Loucy (cell line): Measurements from ENCODE around the gene SEPSECS.

ENCODE experiments used
- H2AFZ ChIP-seq: fragments of 200-600 bp; sonication (generic); 2 replicates; pipeline ENCODE4 v1.6.0; 2016; ENCODE audit warnings: antibody characterized with exemption, mild to moderate bottlenecking, low read length, moderate library complexity
- H3F3A ChIP-seq: fragments of 200-600 bp; 2 replicates; pipeline ENCODE4 v1.6.0; 2016; ENCODE audit warnings: antibody characterized with exemption, low read depth, mild to moderate bottlenecking
- H3K27me3 ChIP-seq: fragments of 200-600 bp; sonication (generic); 2 replicates; pipeline ENCODE4 v1.6.1; 2014; ENCODE audit warnings: low read length, mild to moderate bottlenecking; ENCODE audit not compliant: insufficient read depth, poor library complexity, severe bottlenecking
- H3K36me3 ChIP-seq: fragments of 200-600 bp; sonication (generic); 2 replicates; pipeline ENCODE4 v1.6.1; 2016; ENCODE audit warnings: low read length; ENCODE audit not compliant: insufficient read depth
- H3K4me1 ChIP-seq: fragments of 200-600 bp; sonication (generic); 2 replicates; pipeline ENCODE4 v1.5.1; 2014; ENCODE audit warnings: low read length, mild to moderate bottlenecking; ENCODE audit not compliant: insufficient read depth, poor library complexity, severe bottlenecking
- H3K4me2 ChIP-seq: fragments of 200-600 bp; sonication (generic); 2 replicates; pipeline ENCODE4 v1.6.0; 2014; ENCODE audit warnings: antibody characterized with exemption, low read length, low read depth, mild to moderate bottlenecking; ENCODE audit not compliant: poor library complexity, severe bottlenecking
- H3K4me3 ChIP-seq: fragments of 200-600 bp; sonication (generic); 2 replicates; pipeline ENCODE4 v1.5.1; 2014; ENCODE audit warnings: low read length, mild to moderate bottlenecking, mixed read lengths; ENCODE audit not compliant: poor library complexity, severe bottlenecking
- H3K79me2 ChIP-seq: fragments of 200-600 bp; sonication (generic); 2 replicates; pipeline ENCODE4 v1.6.1; 2014; ENCODE audit warnings: low read length; ENCODE audit not compliant: insufficient read depth
- H3K9ac ChIP-seq: fragments of 200-600 bp; sonication (generic); 2 replicates; pipeline ENCODE4 v1.6.0; 2014; ENCODE audit warnings: mild to moderate bottlenecking, low read depth, low read length, moderate library complexity; ENCODE audit not compliant: poor library complexity, severe bottlenecking
- H3K9me2 ChIP-seq: fragments of 200-600 bp; sonication (generic); replicated peaks from 2 replicates; pipeline ENCODE4 v1.6.1; 2016; ENCODE audit warnings: low read depth, low read length, mixed read lengths
- H3K9me3 ChIP-seq: fragments of 200-600 bp; sonication (generic); 2 replicates; pipeline ENCODE4 v1.6.1; 2014; ENCODE audit warnings: mild to moderate bottlenecking, antibody characterized with exemption, low read length, low read depth; ENCODE audit not compliant: insufficient read depth
- H4K20me1 ChIP-seq: fragments of 200-600 bp; sonication (generic); 2 replicates; pipeline ENCODE4 v1.6.0; 2014; ENCODE audit warnings: antibody characterized with exemption, low read length, mild to moderate bottlenecking; ENCODE audit not compliant: insufficient read depth, poor library complexity, severe bottlenecking
- EZH2phosphoT487 ChIP-seq: fragments of 200-600 bp; IDR thresholded peaks from 2 replicates; pipeline ENCODE4 v1.6.1; 2018; ENCODE audit warnings: antibody characterized with exemption, mild to moderate bottlenecking, moderate library complexity, borderline replicate concordance
- TF ChIP-seq, protein P1 (sequence below): fragments of 200-600 bp; sonication (generic); conservative IDR thresholded peaks from 2 replicates; pipeline ENCODE4 v1.5.1; 2014; ENCODE audit warnings: mild to moderate bottlenecking, antibody characterized with exemption, low read length

The SEPSECS gene

GRCh38 chr4:25171201-25171865, 11.1 kb upstream of the SEPSECS start:
- Histone ChIP-seq H3F3A (no peaks in the 10 kb centered on the region), H3K79me2 (no peaks in the 10 kb centered on the region), H2AFZ (no peak overlapping the region), H3K4me1 (no peaks in the 10 kb centered on the region), H3K4me2 (no peak overlapping the region), H3K27me3 (no peaks in the 10 kb centered on the region), H3K36me3 (no peaks in the 10 kb centered on the region), H4K20me1 (no peaks in the 10 kb centered on the region), H3K9me3 (no peaks in the 10 kb centered on the region), H3K4me3 (no peak overlapping the region), H3K9ac (no peak overlapping the region), H3K9me2 (no peaks in the 10 kb centered on the region)
- no peak for TF ChIP-seq EZH2phosphoT487

GRCh38 chr4:25169446-25169845, 9.2 kb upstream of the SEPSECS start:
- H3K79me2 ChIP-seq: no peaks in the 10 kb centered on the region
- H3K4me3 ChIP-seq: no peak overlapping the region
- no peaks in the 10 kb centered on the region for H3K9me2 ChIP-seq
- no peaks in the 10 kb centered on the region for H3K9me3 ChIP-seq
- no peaks in the 10 kb centered on the region for H3K36me3 ChIP-seq
- H4K20me1 ChIP-seq: no peaks in the 10 kb centered on the region
- no peak overlapping the region for H2AFZ ChIP-seq
- no peaks in the 10 kb centered on the region for H3K4me1 ChIP-seq
- no peak overlapping the region for H3K4me2 ChIP-seq
- TF ChIP-seq, protein P1, sequence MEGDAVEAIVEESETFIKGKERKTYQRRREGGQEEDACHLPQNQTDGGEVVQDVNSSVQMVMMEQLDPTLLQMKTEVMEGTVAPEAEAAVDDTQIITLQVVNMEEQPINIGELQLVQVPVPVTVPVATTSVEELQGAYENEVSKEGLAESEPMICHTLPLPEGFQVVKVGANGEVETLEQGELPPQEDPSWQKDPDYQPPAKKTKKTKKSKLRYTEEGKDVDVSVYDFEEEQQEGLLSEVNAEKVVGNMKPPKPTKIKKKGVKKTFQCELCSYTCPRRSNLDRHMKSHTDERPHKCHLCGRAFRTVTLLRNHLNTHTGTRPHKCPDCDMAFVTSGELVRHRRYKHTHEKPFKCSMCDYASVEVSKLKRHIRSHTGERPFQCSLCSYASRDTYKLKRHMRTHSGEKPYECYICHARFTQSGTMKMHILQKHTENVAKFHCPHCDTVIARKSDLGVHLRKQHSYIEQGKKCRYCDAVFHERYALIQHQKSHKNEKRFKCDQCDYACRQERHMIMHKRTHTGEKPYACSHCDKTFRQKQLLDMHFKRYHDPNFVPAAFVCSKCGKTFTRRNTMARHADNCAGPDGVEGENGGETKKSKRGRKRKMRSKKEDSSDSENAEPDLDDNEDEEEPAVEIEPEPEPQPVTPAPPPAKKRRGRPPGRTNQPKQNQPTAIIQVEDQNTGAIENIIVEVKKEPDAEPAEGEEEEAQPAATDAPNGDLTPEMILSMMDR: no peak
- TF ChIP-seq EZH2phosphoT487: no peak
- H3F3A ChIP-seq: no peaks in the 10 kb centered on the region
- no peak overlapping the region for H3K9ac ChIP-seq
- H3K27me3 ChIP-seq: no peaks in the 10 kb centered on the region

DNA sequence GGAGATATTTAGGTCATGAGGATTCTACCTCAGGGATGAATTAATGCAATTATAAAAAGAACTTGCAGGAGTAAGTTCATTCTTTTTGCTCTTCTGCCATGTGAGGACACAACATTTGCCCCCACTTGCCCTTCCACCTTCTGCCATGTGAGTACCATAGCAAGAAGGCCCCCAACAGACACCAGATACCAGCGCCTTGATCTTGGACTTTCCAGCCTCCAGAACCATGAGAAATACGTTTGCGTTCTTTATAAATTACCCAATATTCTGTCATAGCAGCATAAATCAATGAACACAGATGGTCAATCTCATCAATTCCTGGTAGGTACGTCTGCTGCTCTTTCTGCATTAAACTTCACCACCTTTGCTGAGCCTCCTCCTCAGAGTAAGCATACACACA, 5.7 kb upstream of the SEPSECS start:
- Histone ChIP-seq H2AFZ (no peak overlapping the region), H3K4me3 (no peak overlapping the region), H3K9me2 (no peaks in the 10 kb centered on the region), H4K20me1 (no peaks in the 10 kb centered on the region), H3K27me3 (no peaks in the 10 kb centered on the region), H3K36me3 (no peaks in the 10 kb centered on the region), H3K79me2 (peaks cover 27% of the 10 kb centered on the region), H3K9me3 (no peaks in the 10 kb centered on the region), H3F3A (no peaks in the 10 kb centered on the region), H3K4me2 (no peak overlapping the region), H3K4me1 (peaks cover 17% of the 10 kb centered on the region), H3K9ac (no peak overlapping the region)
- TF ChIP-seq, protein P1: no peak
- TF ChIP-seq EZH2phosphoT487: no peak

GRCh38 chr4:25163196-25163595, 2.9 kb upstream of the SEPSECS start:
- H3F3A ChIP-seq: no peaks in the 10 kb centered on the region
- no peak overlapping the region for H2AFZ ChIP-seq
- no peak overlapping the region for H3K9ac ChIP-seq
- peak overlapping the region; percentile 19 for H3K4me3 ChIP-seq
- peaks cover 43% of the 10 kb centered on the region for H3K79me2 ChIP-seq
- no peaks in the 10 kb centered on the region for H3K27me3 ChIP-seq
- TF ChIP-seq EZH2phosphoT487: no peak
- TF ChIP-seq, protein P1: no peak
- H3K36me3 ChIP-seq: no peaks in the 10 kb centered on the region
- no peaks in the 10 kb centered on the region for H4K20me1 ChIP-seq
- peak overlapping the region; percentile 33 for H3K4me2 ChIP-seq
- peaks cover 28% of the 10 kb centered on the region for H3K4me1 ChIP-seq
- H3K9me2 ChIP-seq: no peaks in the 10 kb centered on the region
- no peaks in the 10 kb centered on the region for H3K9me3 ChIP-seq
